GM12875 (cell line): ENCODE measurements around the gene PTPRU.

Experiments used
- H3K4me3 ChIP-seq: one replicate; pipeline ENCODE4 v1.5.1; 2011; ENCODE audit warnings: low read depth, low read length, control low read depth
- TF ChIP-seq, protein P1 (sequence below): IDR thresholded peaks from 2 replicates; pipeline ENCODE4 v1.5.1; 2011; ENCODE audit warnings: low read depth, mild to moderate bottlenecking, control low read depth, inconsistent platforms, low read length, moderate library complexity, borderline replicate concordance; ENCODE audit not compliant: insufficient read depth

Gene PTPRU

DNA sequence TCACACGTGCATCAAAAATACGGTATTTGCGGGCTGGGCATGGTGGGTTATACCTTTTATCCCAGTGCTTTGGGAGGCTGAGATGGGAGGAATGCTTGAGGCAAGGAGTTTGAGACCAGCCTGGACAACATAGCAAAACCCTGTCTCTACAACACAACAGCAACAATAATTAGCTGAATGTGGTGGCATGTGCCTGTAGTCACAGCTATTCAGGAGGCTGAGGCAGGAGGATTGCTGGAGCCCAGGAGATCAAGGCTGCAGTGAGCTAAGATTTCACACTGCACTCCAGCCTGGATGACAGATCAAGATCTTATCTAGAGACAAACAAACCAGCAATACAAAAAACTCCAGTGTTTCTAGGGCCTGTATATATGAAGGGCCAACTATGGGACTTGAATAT lies 30.6 kb downstream of the PTPRU start:
- TF ChIP-seq, protein P1, sequence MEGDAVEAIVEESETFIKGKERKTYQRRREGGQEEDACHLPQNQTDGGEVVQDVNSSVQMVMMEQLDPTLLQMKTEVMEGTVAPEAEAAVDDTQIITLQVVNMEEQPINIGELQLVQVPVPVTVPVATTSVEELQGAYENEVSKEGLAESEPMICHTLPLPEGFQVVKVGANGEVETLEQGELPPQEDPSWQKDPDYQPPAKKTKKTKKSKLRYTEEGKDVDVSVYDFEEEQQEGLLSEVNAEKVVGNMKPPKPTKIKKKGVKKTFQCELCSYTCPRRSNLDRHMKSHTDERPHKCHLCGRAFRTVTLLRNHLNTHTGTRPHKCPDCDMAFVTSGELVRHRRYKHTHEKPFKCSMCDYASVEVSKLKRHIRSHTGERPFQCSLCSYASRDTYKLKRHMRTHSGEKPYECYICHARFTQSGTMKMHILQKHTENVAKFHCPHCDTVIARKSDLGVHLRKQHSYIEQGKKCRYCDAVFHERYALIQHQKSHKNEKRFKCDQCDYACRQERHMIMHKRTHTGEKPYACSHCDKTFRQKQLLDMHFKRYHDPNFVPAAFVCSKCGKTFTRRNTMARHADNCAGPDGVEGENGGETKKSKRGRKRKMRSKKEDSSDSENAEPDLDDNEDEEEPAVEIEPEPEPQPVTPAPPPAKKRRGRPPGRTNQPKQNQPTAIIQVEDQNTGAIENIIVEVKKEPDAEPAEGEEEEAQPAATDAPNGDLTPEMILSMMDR = no peak
- no peak overlapping the region for H3K4me3 ChIP-seq

- TF ChIP-seq, protein P1 = no peak
Observed at GRCh38 chr1:29267321-29268070, 31.2 kb downstream of the PTPRU start.

GRCh38 chr1:29269382-29269781 lies 33.1 kb downstream of the PTPRU start:
- TF ChIP-seq, protein P1 = no peak

More at GRCh38 chr1:29267321-29268070, 31.2 kb downstream of the PTPRU start:
- H3K4me3 ChIP-seq = no peak overlapping the region

DNA sequence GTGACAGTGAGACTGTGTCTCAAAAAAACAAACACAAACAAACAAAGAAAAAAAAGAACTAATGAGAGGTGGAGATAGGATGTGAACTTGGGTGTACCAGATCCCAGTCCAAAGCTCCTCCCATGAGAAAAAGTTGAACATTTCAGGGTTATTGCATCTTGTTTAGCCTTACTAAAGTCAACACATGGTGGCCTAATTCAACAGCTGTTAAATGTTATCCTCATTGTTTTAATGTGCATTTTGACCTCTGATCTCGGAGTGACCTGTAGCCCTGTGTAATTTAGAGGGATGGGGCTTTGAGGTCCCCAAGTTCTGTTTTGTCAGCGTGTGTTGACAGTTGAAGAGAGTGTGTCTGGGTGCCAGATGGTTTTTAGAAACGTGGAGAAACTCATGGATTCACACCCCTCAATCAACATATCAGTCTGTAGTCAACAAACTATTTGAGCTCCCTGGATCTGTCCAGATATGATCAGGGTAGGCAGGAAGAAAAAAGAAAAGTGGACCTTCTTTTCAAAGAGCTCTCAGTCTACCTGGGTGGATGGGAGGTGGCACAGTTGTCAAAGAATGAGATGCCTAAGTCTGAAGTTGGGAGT lies 34.7 kb downstream of the PTPRU start:
- no peak overlapping the region for H3K4me3 ChIP-seq
- TF ChIP-seq, protein P1 = no peak

More at GRCh38 chr1:29269382-29269781, 33.1 kb downstream of the PTPRU start:
- H3K4me3 ChIP-seq = no peak overlapping the region

DNA sequence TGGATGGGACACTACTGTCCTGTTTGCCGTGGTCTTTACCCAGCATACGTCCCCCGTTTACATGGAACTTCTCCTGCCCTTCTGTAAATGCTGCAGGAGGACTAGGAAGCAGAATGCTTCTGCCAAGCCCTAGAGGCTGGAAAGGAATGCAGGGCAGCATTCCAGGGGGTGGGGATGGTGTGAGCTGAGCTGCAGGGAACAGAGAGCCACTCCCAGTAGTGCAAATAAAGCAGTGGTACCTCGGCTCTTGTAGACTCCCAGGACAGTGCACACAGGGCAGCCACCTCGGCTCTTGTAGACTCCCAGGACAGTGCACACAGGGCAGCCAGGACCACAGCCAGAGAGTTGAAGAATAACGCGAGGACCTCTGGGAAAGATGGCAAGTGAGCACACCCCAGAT lies 35.4 kb downstream of the PTPRU start:
- H3K4me3 ChIP-seq = no peak overlapping the region

GRCh38 chr1:29272147-29272907 lies 36.0 kb downstream of the PTPRU start:
- TF ChIP-seq, protein P1 = no peak

More for the DNA sequence above, 35.4 kb downstream of the PTPRU start:
- TF ChIP-seq, protein P1 = no peak

DNA sequence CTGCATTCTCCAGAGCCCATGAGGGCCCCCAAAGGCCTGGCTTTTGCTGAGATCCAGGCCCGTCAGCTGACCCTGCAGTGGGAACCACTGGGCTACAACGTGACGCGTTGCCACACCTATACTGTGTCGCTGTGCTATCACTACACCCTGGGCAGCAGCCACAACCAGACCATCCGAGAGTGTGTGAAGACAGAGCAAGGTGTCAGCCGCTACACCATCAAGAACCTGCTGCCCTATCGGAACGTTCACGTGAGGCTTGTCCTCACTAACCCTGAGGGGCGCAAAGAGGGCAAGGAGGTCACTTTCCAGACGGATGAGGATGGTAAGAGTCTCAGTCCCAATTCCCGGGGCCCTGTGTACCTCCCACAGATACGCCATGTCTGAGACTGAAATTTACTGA lies 39.1 kb downstream of the PTPRU start:
- no peak overlapping the region for H3K4me3 ChIP-seq
- TF ChIP-seq, protein P1 = no peak

More at GRCh38 chr1:29272147-29272907, 36.0 kb downstream of the PTPRU start:
- no peak overlapping the region for H3K4me3 ChIP-seq
